Transverse colon (tissue), 4 donors: ENCODE measurements around the gene BEND7.

ENCODE experiments used
- EP300 ChIP-seq: sonication (generic); formaldehyde crosslinking; IDR thresholded peaks from one replicate; pipeline ENCODE4 v1.6.1; 2017; ENCODE audit warnings: antibody characterized with exemption, low read depth
- POLR2A ChIP-seq: fragments of 450-650 bp; IDR thresholded peaks from one replicate; pipeline ENCODE4 v1.6.1; 2016; ENCODE audit warnings: antibody characterized with exemption, mild to moderate bottlenecking, moderate library complexity
- POLR2AphosphoS5 ChIP-seq, 3 donors: sonication (generic); formaldehyde crosslinking; IDR thresholded peaks; one replicate each; pipeline ENCODE4 v1.6.1; 2016; ENCODE audit warnings: antibody characterized with exemption in 3 of 3
- TF ChIP-seq, protein P1 (sequence below), 5 experiments: fragments of 200-600 bp in 3 of 5; fragments of 450-650 bp in 2 of 5; sonication (generic) in 3 of 5; IDR thresholded peaks; 1 replicate in 2 of 5; 2 replicates in 3 of 5; pipeline ENCODE4 v1.5.1; 2016 to 2017; ENCODE audit warnings: antibody characterized with exemption in 5 of 5, inconsistent platforms in 3 of 5, mild to moderate bottlenecking in 2 of 5, moderate library complexity in 1 of 5

DNA sequence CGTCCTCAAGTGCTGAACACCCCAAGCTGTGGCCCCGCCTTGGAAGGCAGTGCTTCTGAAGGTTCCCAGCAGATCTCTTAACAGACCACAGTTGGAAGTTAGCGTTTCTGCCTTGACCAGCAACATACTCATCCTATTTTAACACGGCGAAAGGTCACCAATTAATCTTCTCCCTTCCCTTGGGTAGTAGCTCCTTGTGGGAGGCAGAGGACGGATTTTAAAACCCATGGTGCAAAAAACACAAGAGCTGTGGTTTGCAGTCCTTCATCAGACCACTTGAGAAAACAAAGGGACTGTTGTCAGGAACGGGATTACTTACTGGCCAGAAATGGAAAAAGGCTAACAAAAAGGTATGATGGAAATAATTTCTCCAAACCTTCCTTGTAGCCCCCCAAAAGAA is 87.3 kb downstream of the BEND7 start:
- TF ChIP-seq POLR2AphosphoS5 (IDR thresholded peaks at IDR 0.05) (no peak), POLR2A (no peak), EP300 (no peak)
- TF ChIP-seq, protein P1, sequence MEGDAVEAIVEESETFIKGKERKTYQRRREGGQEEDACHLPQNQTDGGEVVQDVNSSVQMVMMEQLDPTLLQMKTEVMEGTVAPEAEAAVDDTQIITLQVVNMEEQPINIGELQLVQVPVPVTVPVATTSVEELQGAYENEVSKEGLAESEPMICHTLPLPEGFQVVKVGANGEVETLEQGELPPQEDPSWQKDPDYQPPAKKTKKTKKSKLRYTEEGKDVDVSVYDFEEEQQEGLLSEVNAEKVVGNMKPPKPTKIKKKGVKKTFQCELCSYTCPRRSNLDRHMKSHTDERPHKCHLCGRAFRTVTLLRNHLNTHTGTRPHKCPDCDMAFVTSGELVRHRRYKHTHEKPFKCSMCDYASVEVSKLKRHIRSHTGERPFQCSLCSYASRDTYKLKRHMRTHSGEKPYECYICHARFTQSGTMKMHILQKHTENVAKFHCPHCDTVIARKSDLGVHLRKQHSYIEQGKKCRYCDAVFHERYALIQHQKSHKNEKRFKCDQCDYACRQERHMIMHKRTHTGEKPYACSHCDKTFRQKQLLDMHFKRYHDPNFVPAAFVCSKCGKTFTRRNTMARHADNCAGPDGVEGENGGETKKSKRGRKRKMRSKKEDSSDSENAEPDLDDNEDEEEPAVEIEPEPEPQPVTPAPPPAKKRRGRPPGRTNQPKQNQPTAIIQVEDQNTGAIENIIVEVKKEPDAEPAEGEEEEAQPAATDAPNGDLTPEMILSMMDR (IDR thresholded peaks at IDR 0.05) = no peak
